Activated CD8-positive, alpha-beta T cell treated with anti-CD3 and anti-CD28 coated beads, Interleukin-2, amount 10 ng/mL, durations not matched to agents 7 days and 5 days (primary cell): Measurements from ENCODE around the gene TBC1D32. TPM values are rescaled to one million over a fixed set of nuclear protein-coding genes. Genes with fewer than 3 reads are reported as not detected.

Experiments
- ATAC-seq: fragments of 150-1000 bp; cut with Tn5 transposase; one replicate; pipeline ENCODE4 v1.10.0; 2021; ENCODE audit warnings: moderate library complexity
- CTCF ChIA-PET: fragments of 350-600 bp; sonication (Branson Sonifier 250); formaldehyde crosslinking; loops from one replicate; lab custom pipeline; 2021; ENCODE audit warnings: antibody characterized with exemption; lab: Charles Lee
- POLR2A ChIA-PET: fragments of 350-600 bp; sonication (Branson Sonifier 250); formaldehyde crosslinking; loops from one replicate; lab custom pipeline; 2021; ENCODE audit warnings: antibody characterized with exemption; lab: Charles Lee
- DNase-seq: peaks from one replicate; pipeline ENCODE4 v3.0.0-alpha.2; 2020
- H3K27ac Mint-ChIP-seq: one replicate; pipeline ENCODE4 v1.8.0; 2021; ENCODE audit warnings: mild to moderate bottlenecking, mixed read lengths
- H3K27me3 Mint-ChIP-seq: one replicate; pipeline ENCODE4 v1.8.0; 2021; ENCODE audit warnings: low read depth, mixed read lengths
- H3K36me3 Mint-ChIP-seq: one replicate; pipeline ENCODE4 v1.8.0; 2021; ENCODE audit warnings: low read depth, mixed read lengths
- H3K4me1 Mint-ChIP-seq: one replicate; pipeline ENCODE4 v1.8.0; 2021; ENCODE audit warnings: low read depth, mixed read lengths
- H3K4me3 Mint-ChIP-seq: one replicate; pipeline ENCODE4 v1.8.0; 2021; ENCODE audit warnings: mild to moderate bottlenecking, mixed read lengths
- H3K9me3 Mint-ChIP-seq: one replicate; pipeline ENCODE4 v1.8.0; 2022; ENCODE audit warnings: mixed read lengths; ENCODE audit not compliant: insufficient read depth
- total RNA-seq, 2 experiments: library from RNA; stranded (reverse); gene quantifications; one replicate each; pipeline ENCODE4 v1.2.3, GENCODE V29; 2021

TBC1D32 gene
- total RNA-seq, 2 experiments from 2014 or later: 9.5 to 11.4 TPM

DNA sequence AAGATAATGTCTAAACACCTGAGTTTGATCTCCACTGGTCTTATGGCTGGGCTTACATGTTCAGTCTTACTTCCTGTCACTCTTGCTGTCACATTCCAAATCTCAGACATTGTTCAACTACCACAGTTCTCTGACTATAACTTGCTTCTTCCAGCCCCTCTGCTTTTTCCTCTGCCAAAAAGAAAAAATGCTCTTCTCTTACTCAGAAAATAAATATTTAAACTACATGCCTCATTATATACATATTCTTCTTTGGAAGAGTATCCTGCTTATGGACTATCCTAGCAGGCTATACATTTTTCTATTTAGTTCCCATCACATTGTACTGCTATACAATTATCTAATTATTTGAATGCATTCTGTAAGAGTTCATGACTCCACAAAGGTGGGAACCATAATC, 175.4 kb downstream of the TBC1D32 start:
- Mint-ChIP-seq H3K36me3 (peaks cover 22% of the 10 kb centered on the region), H3K27ac (no peak overlapping the region), H3K4me1 (no peaks in the 10 kb centered on the region), H3K9me3 (peaks cover 16% of the 10 kb centered on the region), H3K4me3 (no peak overlapping the region), H3K27me3 (no peaks in the 10 kb centered on the region)
- CTCF ChIA-PET: no interaction called here
- DNase-seq (no peak), ATAC-seq (no peak)
- POLR2A ChIA-PET: no interaction called here

GRCh38 chr6:121158438-121158837, 175.8 kb downstream of the TBC1D32 start:
- ChIA-PET POLR2A (no interaction called here), CTCF (no interaction called here)
- no peak overlapping the region for H3K27ac Mint-ChIP-seq
- DNase-seq (no peak), ATAC-seq (no peak)
- H3K4me3 Mint-ChIP-seq: no peak overlapping the region
- H3K27me3 Mint-ChIP-seq: no peaks in the 10 kb centered on the region
- peaks cover 17% of the 10 kb centered on the region for H3K9me3 Mint-ChIP-seq
- H3K36me3 Mint-ChIP-seq: peaks cover 22% of the 10 kb centered on the region
- no peaks in the 10 kb centered on the region for H3K4me1 Mint-ChIP-seq

GRCh38 chr6:121157906-121158305, 176.4 kb downstream of the TBC1D32 start:
- Mint-ChIP-seq H3K9me3 (peaks cover 17% of the 10 kb centered on the region), H3K27me3 (no peaks in the 10 kb centered on the region), H3K27ac (no peak overlapping the region), H3K36me3 (peaks cover 27% of the 10 kb centered on the region), H3K4me1 (no peaks in the 10 kb centered on the region), H3K4me3 (no peak overlapping the region)
- POLR2A ChIA-PET: no interaction called here
- CTCF ChIA-PET: no interaction called here
- no peak for ATAC-seq
- no peak for DNase-seq

DNA sequence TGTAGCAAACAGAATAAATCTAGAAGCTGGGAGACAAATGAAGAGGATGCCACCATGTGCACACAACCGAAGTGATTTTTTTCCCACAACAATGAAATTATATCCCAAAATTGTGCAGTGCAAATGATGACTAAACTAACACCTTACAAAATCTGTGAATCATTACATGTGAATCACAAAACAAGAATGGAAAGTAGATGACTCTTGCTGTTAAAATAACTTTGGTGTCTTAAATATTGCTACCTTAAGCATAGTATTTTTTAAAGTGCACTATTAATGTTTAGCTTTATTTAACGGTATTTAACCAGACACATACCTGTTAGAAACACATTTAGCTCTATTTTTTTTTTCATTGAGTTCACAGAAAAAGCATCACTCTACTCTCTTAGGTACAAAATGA, 190.8 kb downstream of the TBC1D32 start:
- Mint-ChIP-seq H3K4me1 (no peaks in the 10 kb centered on the region), H3K4me3 (no peak overlapping the region), H3K27ac (no peak overlapping the region), H3K9me3 (no peaks in the 10 kb centered on the region), H3K36me3 (no peaks in the 10 kb centered on the region), H3K27me3 (no peaks in the 10 kb centered on the region)
- ChIA-PET CTCF (no interaction called here), POLR2A (no interaction called here)
- DNase-seq: no peak
- ATAC-seq: no peak

- DNase-seq (no peak), ATAC-seq (no peak)
- ChIA-PET CTCF (no interaction called here), POLR2A (no interaction called here)
- Mint-ChIP-seq H3K27ac (no peak overlapping the region), H3K9me3 (no peaks in the 10 kb centered on the region), H3K4me3 (no peak overlapping the region), H3K4me1 (no peaks in the 10 kb centered on the region), H3K36me3 (no peaks in the 10 kb centered on the region), H3K27me3 (no peaks in the 10 kb centered on the region)
These were observed 192.2 kb downstream of the TBC1D32 start for GRCh38 chr6:121142093-121142492.

DNA sequence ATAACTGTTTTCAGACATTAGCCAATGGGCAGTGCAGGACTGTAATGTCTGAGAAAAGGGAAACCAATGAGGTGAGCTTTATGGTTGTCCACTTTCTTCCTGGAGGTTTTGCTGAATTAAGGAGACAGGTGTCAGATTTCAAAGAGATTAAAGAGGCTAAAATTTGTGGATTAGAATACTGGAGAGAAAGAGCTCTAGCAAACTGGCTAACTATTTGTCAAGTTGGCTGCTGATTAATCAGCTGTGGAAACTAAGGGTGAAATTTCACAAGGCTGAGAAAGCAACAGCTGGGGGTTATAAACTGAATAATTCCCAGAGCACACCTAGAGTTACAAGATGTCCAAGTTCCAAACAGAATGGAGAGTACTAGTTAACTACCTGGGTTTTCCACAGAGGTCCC, 198.9 kb downstream of the TBC1D32 start:
- no peak overlapping the region for H3K27ac Mint-ChIP-seq
- POLR2A ChIA-PET: no interaction called here
- CTCF ChIA-PET: no interaction called here
- no peaks in the 10 kb centered on the region for H3K36me3 Mint-ChIP-seq
- no peak overlapping the region for H3K4me3 Mint-ChIP-seq
- ATAC-seq (no peak), DNase-seq (no peak)
- no peaks in the 10 kb centered on the region for H3K27me3 Mint-ChIP-seq
- H3K4me1 Mint-ChIP-seq: no peaks in the 10 kb centered on the region
- H3K9me3 Mint-ChIP-seq: no peaks in the 10 kb centered on the region

GRCh38 chr6:121134922-121135321, 199.4 kb downstream of the TBC1D32 start:
- CTCF ChIA-PET: no interaction called here
- DNase-seq (no peak), ATAC-seq (no peak)
- Mint-ChIP-seq H3K4me1 (no peaks in the 10 kb centered on the region), H3K9me3 (no peaks in the 10 kb centered on the region), H3K4me3 (no peak overlapping the region), H3K27ac (no peak overlapping the region), H3K27me3 (no peaks in the 10 kb centered on the region), H3K36me3 (no peaks in the 10 kb centered on the region)
- POLR2A ChIA-PET: no interaction called here

- no peak overlapping the region for H3K27ac Mint-ChIP-seq
- no peak overlapping the region for H3K4me3 Mint-ChIP-seq
- peaks cover 9% of the 10 kb centered on the region for H3K9me3 Mint-ChIP-seq
- peaks cover 24% of the 10 kb centered on the region for H3K36me3 Mint-ChIP-seq
- ChIA-PET POLR2A (no interaction called here), CTCF (no interaction called here)
- H3K4me1 Mint-ChIP-seq: no peaks in the 10 kb centered on the region
- DNase-seq (no peak), ATAC-seq (no peak)
- no peaks in the 10 kb centered on the region for H3K27me3 Mint-ChIP-seq
These were observed 209.7 kb downstream of the TBC1D32 start for GRCh38 chr6:121124600-121124999.

DNA sequence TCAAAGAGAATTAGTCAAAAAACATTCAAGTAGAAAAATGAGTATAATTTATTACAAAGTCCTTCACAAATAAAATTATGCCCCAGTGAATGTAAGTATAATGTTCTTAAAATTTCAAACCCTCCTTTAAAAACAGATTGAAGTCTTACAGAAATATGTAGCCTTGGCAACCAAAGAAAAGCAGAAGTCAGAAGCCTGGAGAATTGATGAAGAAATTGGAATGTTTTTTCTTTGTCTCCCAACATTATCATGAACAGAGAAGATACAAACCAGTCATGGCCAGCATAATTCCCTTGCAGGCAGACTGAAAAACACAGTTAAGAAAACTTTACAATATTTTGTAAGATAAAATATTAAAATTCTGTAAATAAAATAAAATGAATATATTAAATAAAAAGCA, 221.9 kb downstream of the TBC1D32 start:
- H3K36me3 Mint-ChIP-seq: no peaks in the 10 kb centered on the region
- DNase-seq (no peak), ATAC-seq (no peak)
- H3K4me1 Mint-ChIP-seq: no peaks in the 10 kb centered on the region
- no peak overlapping the region for H3K4me3 Mint-ChIP-seq
- H3K27me3 Mint-ChIP-seq: no peaks in the 10 kb centered on the region
- ChIA-PET POLR2A (no interaction called here), CTCF (no interaction called here)
- no peak overlapping the region for H3K27ac Mint-ChIP-seq
- H3K9me3 Mint-ChIP-seq: no peaks in the 10 kb centered on the region

DNA sequence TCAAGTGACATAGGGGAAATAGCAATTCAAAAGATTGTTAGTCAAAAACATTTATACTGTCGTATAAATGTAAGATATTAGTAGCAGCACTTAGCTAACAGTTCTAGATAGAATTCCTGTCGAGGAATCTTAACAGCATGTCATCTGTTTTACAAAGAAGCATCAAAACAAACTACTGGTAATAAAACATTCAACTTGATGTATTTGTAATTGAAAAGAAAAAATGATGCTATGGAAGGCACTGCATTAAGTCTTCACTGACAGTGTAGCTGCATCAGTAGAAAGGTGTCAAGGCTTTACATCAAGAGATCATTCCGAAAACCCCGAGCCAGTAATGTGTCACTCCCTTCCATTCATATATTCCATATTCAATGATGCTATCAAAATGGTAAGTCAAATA, 223.5 kb downstream of the TBC1D32 start:
- no peaks in the 10 kb centered on the region for H3K9me3 Mint-ChIP-seq
- ChIA-PET POLR2A (no interaction called here), CTCF (no interaction called here)
- H3K27me3 Mint-ChIP-seq: no peaks in the 10 kb centered on the region
- no peak overlapping the region for H3K4me3 Mint-ChIP-seq
- H3K4me1 Mint-ChIP-seq: no peaks in the 10 kb centered on the region
- no peaks in the 10 kb centered on the region for H3K36me3 Mint-ChIP-seq
- H3K27ac Mint-ChIP-seq: no peak overlapping the region
- no peak for DNase-seq
- ATAC-seq: no peak

DNA sequence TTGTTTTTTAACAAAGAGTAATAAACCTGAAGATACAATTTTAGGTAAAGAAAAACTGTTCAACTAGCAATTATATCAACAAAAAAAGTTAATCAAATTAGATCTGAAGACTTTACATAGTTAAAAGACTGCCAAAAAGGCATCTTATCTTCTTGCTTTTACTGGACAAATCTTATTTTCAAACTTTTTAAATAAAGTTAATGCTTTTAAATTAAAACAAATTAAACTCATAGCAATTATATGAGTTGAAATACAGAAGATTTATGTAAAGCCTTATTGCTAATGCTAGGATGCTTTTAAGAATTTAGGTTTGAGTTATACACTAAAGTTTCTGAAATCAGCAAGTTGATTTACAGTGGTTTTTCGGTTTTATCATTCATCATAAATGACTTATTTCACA, 227.3 kb downstream of the TBC1D32 start:
- no peaks in the 10 kb centered on the region for H3K4me1 Mint-ChIP-seq
- POLR2A ChIA-PET: no interaction called here
- ATAC-seq: no peak

GRCh38 chr6:121105461-121105860, 228.8 kb downstream of the TBC1D32 start:
- Mint-ChIP-seq H3K27ac (no peak overlapping the region), H3K9me3 (peaks cover 4% of the 10 kb centered on the region), H3K4me1 (no peaks in the 10 kb centered on the region), H3K36me3 (peaks cover 3% of the 10 kb centered on the region), H3K27me3 (no peaks in the 10 kb centered on the region), H3K4me3 (no peak overlapping the region)
- DNase-seq: no peak
- ChIA-PET POLR2A (no interaction called here), CTCF (no interaction called here)
- no peak for ATAC-seq

More for the DNA sequence above, 227.3 kb downstream of the TBC1D32 start:
- peaks cover 3% of the 10 kb centered on the region for H3K36me3 Mint-ChIP-seq
- peaks cover 4% of the 10 kb centered on the region for H3K9me3 Mint-ChIP-seq
- H3K27ac Mint-ChIP-seq: no peak overlapping the region
- CTCF ChIA-PET: no interaction called here
- H3K4me3 Mint-ChIP-seq: no peak overlapping the region
- H3K27me3 Mint-ChIP-seq: no peaks in the 10 kb centered on the region
- DNase-seq: no peak

- H3K4me3 Mint-ChIP-seq: no peak overlapping the region
- no peak for DNase-seq
- H3K27me3 Mint-ChIP-seq: no peaks in the 10 kb centered on the region
- POLR2A ChIA-PET: no interaction called here
- no peaks in the 10 kb centered on the region for H3K9me3 Mint-ChIP-seq
- CTCF ChIA-PET: no interaction called here
- no peak for ATAC-seq
- no peaks in the 10 kb centered on the region for H3K4me1 Mint-ChIP-seq
- peaks cover 2% of the 10 kb centered on the region for H3K36me3 Mint-ChIP-seq
- H3K27ac Mint-ChIP-seq: no peak overlapping the region
These were observed 240.4 kb downstream of the TBC1D32 start for GRCh38 chr6:121093928-121094327.
